Chondrocyte (in vitro differentiated cells): Measurements from ENCODE around the gene PAFAH1B1. TPM values are rescaled to one million over a fixed set of nuclear protein-coding genes. Genes with fewer than 3 reads are reported as not detected.
"Not testable (repeated sequence)": the region's sequence is repeated elsewhere in the genome, so short reads cannot be mapped to it uniquely, and the experiment has no call there.

ENCODE experiments used
- DNase-seq: peaks from one replicate; pipeline ENCODE4 v3.0.0; 2021; ENCODE audit warnings: mixed read lengths, low spot score
- H3K27ac Mint-ChIP-seq: one replicate; pipeline ENCODE4 v1.8.0; 2021; ENCODE audit warnings: mild to moderate bottlenecking, moderate library complexity, mixed read lengths; ENCODE audit not compliant: unreplicated experiment
- H3K27me3 Mint-ChIP-seq: 2 replicates; pipeline ENCODE4 v1.8.0; 2021; ENCODE audit warnings: low read depth, mixed read lengths
- H3K36me3 Mint-ChIP-seq: 2 replicates; pipeline ENCODE4 v1.8.0; 2021; ENCODE audit warnings: low read depth, mixed read lengths
- H3K4me1 Mint-ChIP-seq: 2 replicates; pipeline ENCODE4 v1.8.0; 2021; ENCODE audit warnings: low read depth, mild to moderate bottlenecking, mixed read lengths
- H3K4me3 Mint-ChIP-seq: one replicate; pipeline ENCODE4 v1.8.0; 2021; ENCODE audit warnings: mild to moderate bottlenecking, moderate library complexity, mixed read lengths; ENCODE audit not compliant: unreplicated experiment
- H3K9me3 Mint-ChIP-seq: 2 replicates; pipeline ENCODE4 v1.8.0; 2021; ENCODE audit warnings: low read depth, mixed read lengths
- total RNA-seq: library from RNA; stranded (reverse); gene quantifications from 3 replicates; pipeline ENCODE4 v1.2.1, GENCODE V29; 2021
- TF ChIP-seq, protein P1 (sequence below): fragments of 200-600 bp; sonication (generic); IDR thresholded peaks from 2 replicates; pipeline ENCODE4 v1.5.0; 2021; ENCODE audit warnings: antibody characterized with exemption, mild to moderate bottlenecking, moderate library complexity

Gene PAFAH1B1
- total RNA-seq, 1 donor from 2014 or later, result 151 TPM

DNA sequence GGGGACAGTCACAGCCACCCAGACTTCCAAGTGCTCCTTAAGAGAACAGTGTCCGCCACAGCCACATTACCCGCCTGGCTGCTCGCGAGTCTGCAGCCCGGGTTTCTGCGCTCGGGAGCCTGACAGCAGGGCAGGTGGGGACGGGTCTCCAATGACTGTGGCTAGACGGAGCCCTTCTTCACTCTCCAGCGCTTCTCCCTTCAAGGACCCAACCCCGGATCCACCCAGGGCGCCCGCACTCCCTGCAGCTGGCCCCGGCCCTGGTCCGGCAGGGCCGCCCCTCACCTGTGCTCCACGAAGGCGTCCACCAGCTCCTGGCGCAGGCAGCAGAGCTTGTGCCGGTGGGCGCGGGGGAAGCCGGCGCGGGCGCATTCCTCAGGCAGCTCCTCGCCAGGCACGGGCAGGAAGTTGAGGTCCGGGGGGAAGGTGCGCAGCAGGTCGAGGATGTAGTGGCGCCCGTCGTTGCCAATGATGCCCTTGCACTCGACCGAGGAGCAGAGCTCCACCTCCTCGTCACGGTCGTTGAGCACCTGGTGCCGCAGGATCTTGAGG lies 104.2 kb downstream of the PAFAH1B1 start:
- TF ChIP-seq, protein P1, sequence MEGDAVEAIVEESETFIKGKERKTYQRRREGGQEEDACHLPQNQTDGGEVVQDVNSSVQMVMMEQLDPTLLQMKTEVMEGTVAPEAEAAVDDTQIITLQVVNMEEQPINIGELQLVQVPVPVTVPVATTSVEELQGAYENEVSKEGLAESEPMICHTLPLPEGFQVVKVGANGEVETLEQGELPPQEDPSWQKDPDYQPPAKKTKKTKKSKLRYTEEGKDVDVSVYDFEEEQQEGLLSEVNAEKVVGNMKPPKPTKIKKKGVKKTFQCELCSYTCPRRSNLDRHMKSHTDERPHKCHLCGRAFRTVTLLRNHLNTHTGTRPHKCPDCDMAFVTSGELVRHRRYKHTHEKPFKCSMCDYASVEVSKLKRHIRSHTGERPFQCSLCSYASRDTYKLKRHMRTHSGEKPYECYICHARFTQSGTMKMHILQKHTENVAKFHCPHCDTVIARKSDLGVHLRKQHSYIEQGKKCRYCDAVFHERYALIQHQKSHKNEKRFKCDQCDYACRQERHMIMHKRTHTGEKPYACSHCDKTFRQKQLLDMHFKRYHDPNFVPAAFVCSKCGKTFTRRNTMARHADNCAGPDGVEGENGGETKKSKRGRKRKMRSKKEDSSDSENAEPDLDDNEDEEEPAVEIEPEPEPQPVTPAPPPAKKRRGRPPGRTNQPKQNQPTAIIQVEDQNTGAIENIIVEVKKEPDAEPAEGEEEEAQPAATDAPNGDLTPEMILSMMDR, result no peak
- Mint-ChIP-seq H3K27me3 (no peaks in the 10 kb centered on the region), H3K27ac (no peak overlapping the region), H3K4me1 (no peaks in the 10 kb centered on the region), H3K36me3 (peaks cover 5% of the 10 kb centered on the region), H3K9me3 (no peaks in the 10 kb centered on the region), H3K4me3 (no peak overlapping the region)
- peak; percentile 90 for DNase-seq

DNA sequence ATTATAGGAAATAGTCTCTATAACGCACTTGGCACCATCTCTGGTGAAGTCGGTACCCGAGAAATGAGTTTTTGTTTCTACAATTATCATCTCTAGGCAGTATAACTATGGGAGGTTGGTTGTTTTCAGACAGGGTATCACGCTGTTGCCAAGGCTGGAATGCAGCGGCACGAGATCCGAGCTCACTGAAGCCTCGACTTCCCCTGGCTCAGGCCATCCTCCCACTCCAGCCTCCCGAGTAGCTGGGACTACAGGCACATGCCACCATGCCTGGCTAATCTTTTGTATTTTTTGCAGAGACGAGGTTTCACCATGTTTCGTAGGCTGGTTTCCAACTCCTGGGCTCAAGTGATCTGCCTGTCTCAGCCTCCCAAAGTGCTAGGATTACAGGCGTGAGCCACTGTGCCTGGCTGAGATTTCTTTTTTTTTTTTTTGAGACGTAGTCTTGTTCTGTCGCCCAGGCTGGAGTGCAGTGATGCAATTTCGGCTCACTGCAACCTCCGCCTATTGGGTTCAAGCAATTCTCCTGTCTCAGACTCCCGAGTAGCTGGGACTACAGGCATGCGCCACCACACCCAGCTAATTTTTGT lies 105.9 kb downstream of the PAFAH1B1 start:
- H3K4me3 Mint-ChIP-seq, H3K27ac Mint-ChIP-seq, H3K9me3 Mint-ChIP-seq, H3K27me3 Mint-ChIP-seq, H3K36me3 Mint-ChIP-seq, H3K4me1 Mint-ChIP-seq: not testable (repeated sequence)
- DNase-seq, result peak; percentile 40

DNA sequence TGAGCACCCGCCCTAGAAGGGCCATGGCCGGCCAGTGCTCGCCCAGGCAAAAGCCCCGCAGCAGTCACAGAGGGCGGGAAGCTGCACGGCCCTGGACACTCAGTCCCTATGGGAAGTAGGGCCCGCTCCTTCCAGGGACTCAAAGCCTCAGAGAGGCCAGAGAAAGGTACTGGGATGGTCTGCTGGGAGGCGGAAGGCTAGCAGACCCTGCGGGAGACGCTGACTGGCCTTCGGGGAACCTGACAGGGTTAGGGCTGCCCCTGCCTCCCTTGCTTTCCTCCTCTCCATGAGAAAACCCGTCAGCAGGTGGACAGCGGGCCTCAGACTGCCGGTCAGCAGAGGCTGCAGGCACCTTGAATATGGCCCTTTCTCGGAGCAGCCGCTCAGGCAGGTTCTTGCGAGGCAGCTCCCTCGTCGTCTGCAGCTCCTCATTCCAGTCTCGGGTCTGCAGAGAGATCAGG lies 106.6 kb downstream of the PAFAH1B1 start:
- Mint-ChIP-seq H3K4me3 (no peak overlapping the region), H3K27ac (no peak overlapping the region), H3K9me3 (no peaks in the 10 kb centered on the region), H3K36me3 (peaks cover 5% of the 10 kb centered on the region), H3K27me3 (no peaks in the 10 kb centered on the region), H3K4me1 (peaks cover under 1% of the 10 kb centered on the region)
- peak; percentile 81 for DNase-seq
- TF ChIP-seq, protein P1, result no peak

DNA sequence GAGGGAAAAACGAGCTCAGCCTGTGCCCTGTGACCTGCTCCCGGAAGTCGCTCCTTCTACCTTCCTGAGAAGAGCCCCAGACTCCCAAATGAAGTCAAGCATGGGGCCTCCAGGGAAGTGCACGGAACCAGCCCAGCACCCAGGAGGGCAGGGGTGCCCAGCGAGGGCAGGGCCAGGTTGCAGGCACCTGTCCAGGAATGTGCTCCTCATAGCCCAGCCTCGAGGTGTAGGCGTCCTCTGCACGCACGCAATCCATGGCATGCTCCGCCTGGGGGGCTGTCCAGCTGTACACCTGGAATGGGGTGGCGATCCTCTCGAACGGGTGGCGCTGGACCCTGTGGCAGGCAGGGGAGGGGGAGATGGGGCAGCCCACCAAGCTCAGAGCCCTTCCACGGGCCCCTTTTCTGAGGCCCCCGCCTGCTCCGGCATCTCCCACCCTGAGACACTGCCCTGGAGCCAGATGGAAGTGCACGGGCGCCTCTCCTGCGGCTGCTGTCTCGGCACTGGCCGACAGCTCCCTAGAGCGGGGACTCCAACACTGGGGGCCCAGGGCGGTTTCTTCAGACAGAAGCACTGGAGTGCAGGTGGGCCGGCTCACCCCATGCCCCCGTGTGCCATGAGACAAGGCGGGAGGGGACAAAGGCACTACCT lies 107.2 kb downstream of the PAFAH1B1 start:
- Mint-ChIP-seq H3K9me3 (no peaks in the 10 kb centered on the region), H3K27ac (no peak overlapping the region), H3K4me3 (no peak overlapping the region), H3K36me3 (peaks cover 5% of the 10 kb centered on the region), H3K27me3 (no peaks in the 10 kb centered on the region), H3K4me1 (peaks cover 6% of the 10 kb centered on the region)
- DNase-seq, result peak; percentile 89
- TF ChIP-seq, protein P1, result no peak

DNA sequence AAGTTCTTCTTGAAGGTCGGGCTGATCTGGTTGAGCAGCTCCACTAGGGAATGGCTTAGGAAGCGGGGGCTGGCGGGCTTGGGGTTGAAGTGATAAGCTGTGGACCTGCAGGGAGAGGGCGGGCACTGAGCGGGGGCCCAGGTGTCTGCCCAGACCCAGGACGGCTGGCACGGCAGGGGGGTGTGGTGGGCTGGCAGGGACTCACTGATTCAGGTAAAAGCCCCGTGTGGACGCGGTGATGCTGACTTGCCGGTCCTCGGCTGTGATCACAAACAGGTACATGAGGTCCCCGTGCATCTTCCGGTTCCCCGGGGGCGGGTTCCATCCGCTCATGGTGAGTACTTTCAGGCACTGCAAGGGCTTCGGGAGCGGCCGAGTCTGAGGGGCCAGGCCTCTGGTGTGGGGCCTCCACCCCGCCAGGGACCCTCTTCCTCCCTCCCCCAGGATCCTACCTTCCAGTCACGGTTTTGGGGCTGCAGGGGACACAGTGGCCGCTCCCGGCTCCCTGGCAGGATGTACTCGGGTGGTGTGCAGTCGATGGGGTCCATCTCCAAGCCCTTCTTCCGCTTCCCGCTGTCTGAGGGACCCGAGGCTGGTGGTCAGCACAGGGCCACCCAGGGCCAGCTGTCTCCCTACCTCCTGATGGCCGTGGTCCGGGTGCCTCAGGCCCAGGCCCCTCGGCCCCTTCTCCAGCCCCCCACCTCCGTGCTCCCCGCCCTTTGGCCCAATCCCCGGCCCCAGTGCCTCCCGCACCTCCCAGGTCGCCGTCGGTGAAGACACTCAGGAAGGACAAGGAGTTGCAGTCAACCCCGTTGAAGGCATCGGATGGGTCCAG lies 107.9 kb downstream of the PAFAH1B1 start:
- H3K27ac Mint-ChIP-seq, result no peak overlapping the region
- H3K36me3 Mint-ChIP-seq, result peaks cover 5% of the 10 kb centered on the region
- peaks cover 7% of the 10 kb centered on the region for H3K4me1 Mint-ChIP-seq
- TF ChIP-seq, protein P1, result no peak
- H3K27me3 Mint-ChIP-seq, result no peaks in the 10 kb centered on the region
- H3K9me3 Mint-ChIP-seq, result no peaks in the 10 kb centered on the region
- peak; percentile 92 for DNase-seq
- no peak overlapping the region for H3K4me3 Mint-ChIP-seq
